MM.1S (cell line): ENCODE results near the gene DNAJB8.

Experiments used
- DNase-seq: peaks from one replicate; pipeline ENCODE4 v3.0.0-alpha.2; 2015
- H2AFZ ChIP-seq: fragments of 300-600 bp; sonication (generic); 2 replicates; pipeline ENCODE4 v1.6.0; 2016; ENCODE audit warnings: antibody characterized with exemption, low read length
- H3F3A ChIP-seq: fragments of 300-600 bp; sonication (generic); 2 replicates; pipeline ENCODE4 v1.6.1; 2016; ENCODE audit warnings: mild to moderate bottlenecking, antibody characterized with exemption, low read length, moderate library complexity, mixed read lengths; ENCODE audit not compliant: insufficient read depth
- H3K27ac ChIP-seq: fragments of 300-600 bp; sonication (generic); 2 replicates; pipeline ENCODE4 v1.5.1; 2016; ENCODE audit warnings: mild to moderate bottlenecking, low read length
- H3K27me3 ChIP-seq: fragments of 300-600 bp; sonication (generic); replicated peaks from 2 replicates; pipeline ENCODE4 v1.6.0; 2016; ENCODE audit warnings: low read length; ENCODE audit not compliant: insufficient read depth
- H3K36me3 ChIP-seq: fragments of 300-600 bp; sonication (generic); replicated peaks from 2 replicates; pipeline ENCODE4 v1.6.1; 2016; ENCODE audit warnings: mild to moderate bottlenecking, low read length, mixed read lengths; ENCODE audit not compliant: insufficient read depth
- H3K4me1 ChIP-seq: fragments of 300-600 bp; sonication (generic); 2 replicates; pipeline ENCODE4 v1.6.1; 2016; ENCODE audit warnings: low read length, mixed read lengths
- H3K4me2 ChIP-seq: fragments of 300-600 bp; sonication (generic); 2 replicates; pipeline ENCODE4 v1.6.0; 2016; ENCODE audit warnings: low read depth, low read length
- H3K4me3 ChIP-seq: fragments of 300-600 bp; sonication (generic); 2 replicates; pipeline ENCODE4 v1.5.1; 2016; ENCODE audit warnings: low read length, mixed read lengths
- H3K79me2 ChIP-seq: fragments of 300-600 bp; sonication (generic); 2 replicates; pipeline ENCODE4 v1.6.1; 2016; ENCODE audit warnings: mixed run types, low read length, mixed read lengths
- H3K9ac ChIP-seq: fragments of 300-600 bp; sonication (generic); 2 replicates; pipeline ENCODE4 v1.6.1; 2016; ENCODE audit warnings: low read length, mixed read lengths
- H3K9me2 ChIP-seq: fragments of 300-600 bp; sonication (generic); replicated peaks from 2 replicates; pipeline ENCODE4 v1.6.1; 2016; ENCODE audit warnings: mild to moderate bottlenecking, low read length, mixed read lengths; ENCODE audit not compliant: insufficient read depth
- H3K9me3 ChIP-seq: fragments of 300-600 bp; sonication (generic); replicated peaks from 2 replicates; pipeline ENCODE4 v1.6.1; 2016; ENCODE audit warnings: mild to moderate bottlenecking, low read length, mixed read lengths; ENCODE audit not compliant: insufficient read depth
- H4K20me1 ChIP-seq: fragments of 300-600 bp; sonication (generic); 2 replicates; pipeline ENCODE4 v1.6.1; 2016; ENCODE audit warnings: mild to moderate bottlenecking, low read length, moderate library complexity, mixed read lengths; ENCODE audit not compliant: insufficient read depth
- EZH2 ChIP-seq: fragments of 300-600 bp; sonication (generic); optimal IDR thresholded peaks from 2 replicates; pipeline ENCODE3; 2017; ENCODE audit warnings: low read depth, mild to moderate bottlenecking, antibody characterized with exemption, low read length, mixed read lengths
- EZH2phosphoT487 ChIP-seq: fragments of 300-600 bp; sonication (generic); IDR thresholded peaks from 2 replicates; pipeline ENCODE4 v1.6.1; 2018; ENCODE audit warnings: antibody characterized with exemption, low read length
- TF ChIP-seq, protein P1 (sequence below): fragments of 300-600 bp; sonication (generic); IDR thresholded peaks from 2 replicates; pipeline ENCODE4 v1.5.1; 2016; ENCODE audit warnings: antibody characterized with exemption, low read length, mixed read lengths

The DNAJB8 gene

GRCh38 chr3:128435561-128435960 is 31.1 kb downstream of the DNAJB8 start:
- H2AFZ ChIP-seq, result no peak overlapping the region
- H4K20me1 ChIP-seq, result no peaks in the 10 kb centered on the region
- no peak for TF ChIP-seq EZH2
- TF ChIP-seq, protein P1, sequence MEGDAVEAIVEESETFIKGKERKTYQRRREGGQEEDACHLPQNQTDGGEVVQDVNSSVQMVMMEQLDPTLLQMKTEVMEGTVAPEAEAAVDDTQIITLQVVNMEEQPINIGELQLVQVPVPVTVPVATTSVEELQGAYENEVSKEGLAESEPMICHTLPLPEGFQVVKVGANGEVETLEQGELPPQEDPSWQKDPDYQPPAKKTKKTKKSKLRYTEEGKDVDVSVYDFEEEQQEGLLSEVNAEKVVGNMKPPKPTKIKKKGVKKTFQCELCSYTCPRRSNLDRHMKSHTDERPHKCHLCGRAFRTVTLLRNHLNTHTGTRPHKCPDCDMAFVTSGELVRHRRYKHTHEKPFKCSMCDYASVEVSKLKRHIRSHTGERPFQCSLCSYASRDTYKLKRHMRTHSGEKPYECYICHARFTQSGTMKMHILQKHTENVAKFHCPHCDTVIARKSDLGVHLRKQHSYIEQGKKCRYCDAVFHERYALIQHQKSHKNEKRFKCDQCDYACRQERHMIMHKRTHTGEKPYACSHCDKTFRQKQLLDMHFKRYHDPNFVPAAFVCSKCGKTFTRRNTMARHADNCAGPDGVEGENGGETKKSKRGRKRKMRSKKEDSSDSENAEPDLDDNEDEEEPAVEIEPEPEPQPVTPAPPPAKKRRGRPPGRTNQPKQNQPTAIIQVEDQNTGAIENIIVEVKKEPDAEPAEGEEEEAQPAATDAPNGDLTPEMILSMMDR, result no peak
- TF ChIP-seq EZH2phosphoT487, result no peak
- H3K36me3 ChIP-seq, result no peaks in the 10 kb centered on the region
- no peak overlapping the region for H3K4me3 ChIP-seq
- H3K9me2 ChIP-seq, result no peaks in the 10 kb centered on the region
- H3K27me3 ChIP-seq, result peaks cover 81% of the 10 kb centered on the region
- H3K9me3 ChIP-seq, result no peaks in the 10 kb centered on the region
- no peak overlapping the region for H3K27ac ChIP-seq
- H3K4me1 ChIP-seq, result no peaks in the 10 kb centered on the region
- no peak overlapping the region for H3K9ac ChIP-seq
- DNase-seq, result no peak
- no peak overlapping the region for H3K4me2 ChIP-seq
- no peaks in the 10 kb centered on the region for H3F3A ChIP-seq
- no peaks in the 10 kb centered on the region for H3K79me2 ChIP-seq

- Histone ChIP-seq H3K4me3 (no peak overlapping the region), H3K9me3 (no peaks in the 10 kb centered on the region), H3K4me2 (no peak overlapping the region), H2AFZ (no peak overlapping the region), H3F3A (no peaks in the 10 kb centered on the region), H3K9me2 (no peaks in the 10 kb centered on the region), H3K9ac (no peak overlapping the region), H3K27ac (no peak overlapping the region), H4K20me1 (no peaks in the 10 kb centered on the region), H3K79me2 (no peaks in the 10 kb centered on the region), H3K27me3 (peaks cover 80% of the 10 kb centered on the region), H3K36me3 (no peaks in the 10 kb centered on the region), H3K4me1 (no peaks in the 10 kb centered on the region)
- TF ChIP-seq, protein P1, result no peak
- TF ChIP-seq EZH2phosphoT487, result no peak
- TF ChIP-seq EZH2, result no peak
- DNase-seq, result no peak
Measured at GRCh38 chr3:128435058-128435457, 31.6 kb downstream of the DNAJB8 start.

DNA sequence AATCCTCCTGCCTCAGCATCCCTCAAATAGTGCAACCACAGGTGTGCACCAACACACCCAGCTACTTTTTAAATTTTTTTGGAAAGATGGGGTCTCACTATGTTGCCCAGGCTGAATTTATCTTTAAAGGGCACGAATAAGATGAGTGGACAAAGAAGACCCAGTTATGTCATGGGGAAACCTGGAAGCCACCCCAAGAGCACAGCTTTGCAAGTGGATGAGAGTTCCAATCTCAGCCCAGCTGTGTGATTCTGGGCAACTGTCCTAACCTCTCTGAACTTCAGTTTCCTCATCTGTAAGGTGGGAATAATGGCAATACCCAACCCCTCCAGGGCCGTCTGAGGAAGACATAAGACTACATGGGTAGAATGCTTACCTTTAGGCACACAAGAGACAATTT is 32.2 kb downstream of the DNAJB8 start:
- H3K9me2 ChIP-seq, result no peaks in the 10 kb centered on the region
- no peaks in the 10 kb centered on the region for H3K4me1 ChIP-seq
- no peak overlapping the region for H3K27ac ChIP-seq
- no peaks in the 10 kb centered on the region for H3K79me2 ChIP-seq
- H3F3A ChIP-seq, result no peaks in the 10 kb centered on the region
- no peaks in the 10 kb centered on the region for H3K9me3 ChIP-seq
- H3K27me3 ChIP-seq, result peaks cover 75% of the 10 kb centered on the region
- H3K4me2 ChIP-seq, result no peak overlapping the region
- TF ChIP-seq EZH2, result no peak
- TF ChIP-seq, protein P1, result no peak
- no peak for TF ChIP-seq EZH2phosphoT487
- H2AFZ ChIP-seq, result no peak overlapping the region
- H3K4me3 ChIP-seq, result no peak overlapping the region
- no peak for DNase-seq
- no peak overlapping the region for H3K9ac ChIP-seq
- H4K20me1 ChIP-seq, result no peaks in the 10 kb centered on the region
- H3K36me3 ChIP-seq, result no peaks in the 10 kb centered on the region

DNA sequence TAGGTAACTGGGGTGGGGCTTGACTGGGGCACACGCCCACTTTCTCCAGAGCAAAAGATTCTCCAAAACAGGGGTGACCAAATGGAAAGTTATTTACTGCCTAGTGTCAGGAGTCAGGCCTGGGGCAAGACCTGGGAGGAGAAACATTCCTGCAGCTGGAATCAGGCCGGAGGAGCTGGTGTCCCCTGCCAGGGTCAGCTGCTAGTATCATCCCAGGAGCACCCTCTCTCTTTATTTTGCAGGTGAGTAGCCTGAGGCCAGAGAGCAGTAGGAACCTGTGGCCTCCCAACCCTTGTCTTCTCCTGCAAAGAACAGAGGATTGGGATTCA is 32.9 kb downstream of the DNAJB8 start:
- Histone ChIP-seq H4K20me1 (no peaks in the 10 kb centered on the region), H3K36me3 (no peaks in the 10 kb centered on the region), H3K27me3 (peaks cover 68% of the 10 kb centered on the region), H3K4me2 (no peak overlapping the region), H3K9ac (no peak overlapping the region), H3K9me3 (no peaks in the 10 kb centered on the region), H3F3A (no peaks in the 10 kb centered on the region), H3K27ac (no peak overlapping the region), H2AFZ (no peak overlapping the region), H3K9me2 (no peaks in the 10 kb centered on the region), H3K4me3 (no peak overlapping the region), H3K79me2 (no peaks in the 10 kb centered on the region), H3K4me1 (no peaks in the 10 kb centered on the region)
- no peak for TF ChIP-seq EZH2
- TF ChIP-seq, protein P1, result no peak
- DNase-seq, result no peak
